Pancreas (tissue), 10 donors: Measurements from ENCODE around the gene NR5A2. TPM values are rescaled to one million over a fixed set of nuclear protein-coding genes. Genes with fewer than 3 reads are reported as not detected.
A peak's percentile ranks its signal among the peaks of the same experiment; 100 is the strongest.

Source experiments
- ATAC-seq, 4 donors: fragments of 200-7000 bp; cut with Tn5 transposase; one replicate each; pipeline versions ENCODE4 v1.8.0 to v1.9.1; 2020; ENCODE audit warnings: mild to moderate bottlenecking in 4 of 4, moderate library complexity in 4 of 4
- DNase-seq, 6 donors: peaks; one replicate each; pipeline ENCODE4 v3.0.0-alpha.2; 2020
- FAIRE-seq: peaks from 2 replicates; lab custom pipeline; 2012; peaks lifted over from hg19 to GRCh38; lab: Jason Lieb, UNC
- H3K27ac ChIP-seq, 4 donors: fragments of 200-600 bp; sonication (generic); 1 replicate in 3 of 4; 2 replicates in 1 of 4; pipeline versions ENCODE4 v1.5.0 to v1.8.0; 2020
- H3K27me3 ChIP-seq, 4 donors: fragments of 200-600 bp; one replicate each; pipeline ENCODE4 v1.8.0; 2021
- H3K36me3 ChIP-seq, 3 donors: fragments of 200-600 bp; sonication (generic) in 1 of 3; one replicate each; pipeline versions ENCODE4 v1.5.0 to v1.8.0; 2020 to 2021
- H3K4me1 ChIP-seq, 3 donors: fragments of 200-600 bp; one replicate each; pipeline ENCODE4 v1.8.0; 2021
- H3K4me3 ChIP-seq, 4 donors: fragments of 200-600 bp; sonication (generic) in 2 of 4; one replicate each; pipeline versions ENCODE4 v1.5.0 to v1.8.0; 2020 to 2021
- H3K9me3 ChIP-seq, 4 donors: fragments of 200-600 bp; one replicate each; pipeline ENCODE4 v1.8.0; 2021
- WGBS, 2 donors: extraction: QIAGEN DNeasy Blood & Tissue Kit; methylation state at CpG; one replicate each; pipeline ENCODE4 v1.1.7; 2013; 5-methylcytosine and 5-hydroxymethylcytosine counted together
- intact Hi-C, 3 donors: fragments of 100-400 bp; cut with DNase I; formaldehyde crosslinking; loops; one replicate each; pipeline versions ENCODE4 v1.11.1 to v1.14.2; 2022
- polyA plus RNA-seq, 2 donors: library from polyadenylated mRNA; stranded (reverse); fragments of 200-250 nt; gene quantifications; one replicate each; pipeline ENCODE4 v1.2.3, GENCODE V29; 2013
- total RNA-seq, 6 donors: library from RNA; stranded (reverse); fragmentation: NEBNext Ultra II Directional in 4 of 6; extraction: Animal tissue kit (Norgen Biotek cat#: 25700) in 4 of 6; gene quantifications; one replicate each; pipeline versions ENCODE4 v1.2.1 to v1.2.4, GENCODE V29; 2021 to 2023
- TF ChIP-seq, protein P1 (sequence below), 4 donors: fragments of 200-600 bp; sonication (generic) in 3 of 4; IDR thresholded peaks; one replicate each; pipeline versions ENCODE4 v1.5.0 to v1.8.0; 2021; ENCODE audit warnings: antibody characterized with exemption in 4 of 4
- donor health status: healthy with polysubstance abuse.
- donor health status: DM: no; HTN: no; CAD: no; lungs with moderate emphysema.
- donor health status: DM: no; HTN: no; CAD: no.
- donor health status: control.
- donor health status: control.
- donor health status: Bipolar disorder and iron deficiency.
- donor health status: DM: yes; HTN: yes; CAD: no.
- donor health status: DM: no; HTN: no; CAD: no.
- donor health status: DM: no; HTN: no; CAD: no.
- donor health status: DM: yes; HTN: yes; CAD: no.

The NR5A2 gene
- total and polyA plus RNA-seq, 8 donors, result 28.3 to 114 (median 82.5) TPM

DNA sequence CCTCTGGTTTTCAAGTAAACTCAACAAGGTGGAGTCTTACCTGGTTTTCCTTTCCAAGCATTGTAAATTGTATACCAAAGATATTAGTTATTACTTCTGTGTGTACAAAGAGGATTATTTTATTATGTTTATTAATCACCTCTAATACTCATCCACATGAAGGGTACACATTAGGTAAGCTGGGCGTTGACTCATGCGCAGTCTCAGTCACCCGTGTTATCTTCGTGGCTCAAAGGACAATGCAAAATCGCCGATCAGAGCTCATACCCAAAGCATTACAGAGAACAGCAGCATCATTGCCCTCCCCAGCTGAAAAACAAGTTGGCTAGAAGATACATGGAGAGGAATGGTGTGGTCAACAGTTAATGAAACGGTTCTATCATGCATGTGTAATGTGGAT is 148.7 kb downstream of the NR5A2 start:
- TF ChIP-seq, protein P1, sequence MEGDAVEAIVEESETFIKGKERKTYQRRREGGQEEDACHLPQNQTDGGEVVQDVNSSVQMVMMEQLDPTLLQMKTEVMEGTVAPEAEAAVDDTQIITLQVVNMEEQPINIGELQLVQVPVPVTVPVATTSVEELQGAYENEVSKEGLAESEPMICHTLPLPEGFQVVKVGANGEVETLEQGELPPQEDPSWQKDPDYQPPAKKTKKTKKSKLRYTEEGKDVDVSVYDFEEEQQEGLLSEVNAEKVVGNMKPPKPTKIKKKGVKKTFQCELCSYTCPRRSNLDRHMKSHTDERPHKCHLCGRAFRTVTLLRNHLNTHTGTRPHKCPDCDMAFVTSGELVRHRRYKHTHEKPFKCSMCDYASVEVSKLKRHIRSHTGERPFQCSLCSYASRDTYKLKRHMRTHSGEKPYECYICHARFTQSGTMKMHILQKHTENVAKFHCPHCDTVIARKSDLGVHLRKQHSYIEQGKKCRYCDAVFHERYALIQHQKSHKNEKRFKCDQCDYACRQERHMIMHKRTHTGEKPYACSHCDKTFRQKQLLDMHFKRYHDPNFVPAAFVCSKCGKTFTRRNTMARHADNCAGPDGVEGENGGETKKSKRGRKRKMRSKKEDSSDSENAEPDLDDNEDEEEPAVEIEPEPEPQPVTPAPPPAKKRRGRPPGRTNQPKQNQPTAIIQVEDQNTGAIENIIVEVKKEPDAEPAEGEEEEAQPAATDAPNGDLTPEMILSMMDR (IDR thresholded peaks at IDR 0.05), result no peak
- peaks cover 0 to 28% (median 12%) of the 10 kb centered on the region in 3 donors for H3K36me3 ChIP-seq
- H3K4me1 ChIP-seq, result peaks cover 0 to 5% (median 0%) of the 10 kb centered on the region in 3 donors
- no peaks in the 10 kb centered on the region for H3K9me3 ChIP-seq
- FAIRE-seq (no peak), DNase-seq (no peak), ATAC-seq (no peak)
- no peak overlapping the region for H3K27ac ChIP-seq
- no peak overlapping the region for H3K4me3 ChIP-seq
- H3K27me3 ChIP-seq, result no peaks in the 10 kb centered on the region
- intact Hi-C loops, result no loop called here
- WGBS, 2 donors, result 56 to 74% methylated on average over 7 of the region's 7 CpGs

DNA sequence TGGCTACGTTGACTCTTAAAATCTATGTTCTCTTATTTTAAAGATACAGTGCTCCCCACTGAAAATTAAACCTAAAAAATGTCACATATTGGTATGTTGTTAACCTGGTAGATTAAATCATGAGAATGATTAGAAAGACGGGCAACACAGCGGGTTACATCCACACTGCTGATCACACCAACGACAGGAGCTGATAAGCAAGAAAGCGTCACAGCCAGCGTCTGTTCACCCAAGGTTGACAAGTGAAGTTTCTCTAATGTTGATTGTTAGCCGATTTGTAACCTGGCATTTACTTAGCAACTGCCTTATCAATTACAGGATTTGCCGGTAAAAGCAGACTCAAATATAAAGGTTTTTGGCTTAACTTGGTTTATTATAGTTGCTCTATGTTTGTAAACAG is 149.3 kb downstream of the NR5A2 start:
- Histone ChIP-seq H3K4me3 (no peak overlapping the region), H3K27ac (no peak overlapping the region), H3K36me3 (peaks cover 0 to 28% (median 12%) of the 10 kb centered on the region in 3 donors), H3K9me3 (no peaks in the 10 kb centered on the region), H3K4me1 (peaks cover 0 to 5% (median 0%) of the 10 kb centered on the region in 3 donors), H3K27me3 (no peaks in the 10 kb centered on the region)
- intact Hi-C loops, result no loop called here
- peak in 3 of 4 donors; percentile 15 to 38 (median 37) for ATAC-seq
- DNase-seq, result peak in 1 of 6 donors; percentile 34
- TF ChIP-seq, protein P1 (IDR thresholded peaks at IDR 0.05), result no peak
- no peak for FAIRE-seq
- 26 to 39% methylated on average over 8 of the region's 8 CpGs for WGBS, 2 donors

DNA sequence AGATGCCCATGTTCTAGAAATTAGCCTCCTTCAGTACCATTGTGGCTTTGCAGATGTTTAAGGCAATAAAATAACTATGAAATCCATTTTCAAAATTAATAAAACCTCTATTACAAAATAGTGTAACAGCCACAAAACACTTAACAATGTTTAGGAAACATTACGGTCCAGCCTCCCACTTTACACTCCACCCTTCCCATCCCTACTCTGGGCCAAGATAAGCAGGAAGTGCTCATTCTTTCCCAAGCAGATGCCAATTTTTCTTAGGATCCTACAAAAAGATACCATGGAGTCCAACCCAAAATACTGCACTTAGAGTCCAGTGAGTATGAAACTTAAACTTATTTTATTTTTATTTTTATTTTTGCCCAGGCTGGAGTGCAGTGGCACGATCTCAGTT is 150.8 kb downstream of the NR5A2 start:
- no peak overlapping the region for H3K4me3 ChIP-seq
- TF ChIP-seq, protein P1 (IDR thresholded peaks at IDR 0.05), result no peak
- no peaks in the 10 kb centered on the region for H3K9me3 ChIP-seq
- DNase-seq (no peak), FAIRE-seq (no peak), ATAC-seq (no peak)
- intact Hi-C loops, result no loop called here
- H3K4me1 ChIP-seq, result peaks cover 0 to 5% (median 0%) of the 10 kb centered on the region in 3 donors
- no peaks in the 10 kb centered on the region for H3K27me3 ChIP-seq
- WGBS, 2 donors, result 56 to 72% methylated on average over 2 of the region's 2 CpGs
- peaks cover 0 to 23% (median 12%) of the 10 kb centered on the region in 3 donors for H3K36me3 ChIP-seq
- H3K27ac ChIP-seq, result peak overlapping the region in 1 of 4 donors; percentile 14

DNA sequence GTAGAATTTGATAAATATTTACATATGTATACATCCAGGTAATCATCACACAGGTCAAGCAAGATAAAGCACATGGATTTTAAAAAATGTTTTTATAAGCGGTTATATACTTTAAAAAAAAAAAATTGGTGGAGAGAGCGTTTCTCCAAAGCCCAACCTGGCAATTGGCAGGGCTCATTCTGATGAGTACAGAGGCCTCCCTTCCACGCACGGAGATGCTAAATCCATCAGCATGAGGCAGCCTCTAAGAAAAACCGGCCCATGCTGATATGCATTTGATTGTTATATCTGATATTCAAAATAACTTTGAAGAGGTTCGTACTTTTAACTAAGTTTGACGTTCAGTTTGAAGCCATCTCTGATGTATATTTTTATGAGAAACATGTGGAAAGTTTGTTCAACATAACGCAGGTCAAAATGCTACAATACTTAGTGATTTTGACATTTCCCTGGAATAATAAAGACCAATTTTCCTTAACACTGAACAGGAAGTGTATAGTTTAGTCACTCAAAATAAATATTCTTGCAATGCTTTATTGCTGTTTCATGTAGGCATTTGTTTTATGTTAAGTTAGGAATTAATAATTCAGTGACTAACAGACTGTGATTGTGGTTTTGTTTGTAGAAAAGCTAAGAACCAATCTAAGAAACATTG is 151.7 kb downstream of the NR5A2 start:
- H3K9me3 ChIP-seq, result no peaks in the 10 kb centered on the region
- TF ChIP-seq, protein P1 (IDR thresholded peaks at IDR 0.05), result no peak

DNA sequence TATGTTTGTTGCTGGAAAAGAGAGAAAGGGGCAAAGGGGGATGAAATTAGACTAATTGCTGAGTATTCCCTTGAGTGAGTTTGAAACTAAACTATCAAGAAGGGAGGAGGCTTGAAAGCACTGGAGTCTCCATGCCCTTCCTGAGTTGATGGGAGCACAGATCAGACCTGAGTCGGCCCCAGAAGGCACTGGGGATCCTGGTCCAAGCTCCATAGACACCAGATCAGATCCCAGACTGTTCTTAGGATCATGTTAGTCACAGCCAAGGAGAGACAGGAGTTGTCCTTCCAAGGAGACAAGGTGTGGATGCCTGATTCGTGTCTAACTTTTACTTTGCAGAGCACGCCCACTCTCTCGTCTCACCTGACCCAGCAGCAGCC is 152.3 kb downstream of the NR5A2 start:
- WGBS, 2 donors, result 63 to 65% methylated on average over 4 of the region's 4 CpGs
- no peak for DNase-seq
- intact Hi-C loops, result no loop called here
- peaks cover 0 to 8% (median 5%) of the 10 kb centered on the region in 3 donors for H3K4me1 ChIP-seq
- no peak overlapping the region for H3K4me3 ChIP-seq
- FAIRE-seq, result no peak
- peak overlapping the region in 1 of 4 donors; percentile 48 for H3K27ac ChIP-seq
- TF ChIP-seq, protein P1 (IDR thresholded peaks at IDR 0.05), result no peak
- H3K27me3 ChIP-seq, result no peaks in the 10 kb centered on the region
- H3K9me3 ChIP-seq, result no peaks in the 10 kb centered on the region
- no peak for ATAC-seq
- peaks cover 0 to 13% (median 4%) of the 10 kb centered on the region in 3 donors for H3K36me3 ChIP-seq

More for the DNA sequence above, 151.7 kb downstream of the NR5A2 start:
- intact Hi-C loops, result no loop called here
- WGBS, 2 donors, result 25 to 29% methylated on average over 8 of the region's 8 CpGs
- peaks cover 0 to 8% (median 5%) of the 10 kb centered on the region in 3 donors for H3K4me1 ChIP-seq
- ATAC-seq (peak in 1 of 4 donors; percentile 28), FAIRE-seq (no peak), DNase-seq (no peak)
- no peaks in the 10 kb centered on the region for H3K27me3 ChIP-seq
- peak overlapping the region in 1 of 4 donors; percentile 48 for H3K27ac ChIP-seq
- peaks cover 0 to 18% (median 9%) of the 10 kb centered on the region in 3 donors for H3K36me3 ChIP-seq
- H3K4me3 ChIP-seq, result no peak overlapping the region
